ENCODE data around the gene PPP1R8.
"Not testable (repeated sequence)": the region's sequence is repeated elsewhere in the genome, so short reads cannot be mapped to it uniquely, and the experiment has no call there.

Gene PPP1R8

DNA sequence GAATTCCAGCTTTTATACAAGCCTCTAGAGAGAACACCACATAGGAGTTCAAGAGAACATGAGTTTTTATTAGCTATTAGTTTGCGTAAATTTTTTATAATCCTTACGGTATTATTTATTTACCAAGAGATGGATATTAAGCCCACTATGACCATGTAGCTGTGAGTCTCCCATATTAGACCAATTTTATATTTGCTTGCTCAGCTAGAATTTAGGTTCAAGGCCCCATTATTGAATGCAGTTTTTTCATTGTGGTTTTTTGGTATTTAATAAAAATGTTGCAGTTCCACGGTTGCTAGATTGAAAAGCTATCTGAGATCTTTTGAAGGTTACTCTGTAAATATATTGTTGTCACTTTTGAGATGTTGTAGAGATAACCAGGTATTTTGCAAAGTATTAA lies 2.9 kb downstream of the PPP1R8 start:
- no peak for DNase-seq

DNA sequence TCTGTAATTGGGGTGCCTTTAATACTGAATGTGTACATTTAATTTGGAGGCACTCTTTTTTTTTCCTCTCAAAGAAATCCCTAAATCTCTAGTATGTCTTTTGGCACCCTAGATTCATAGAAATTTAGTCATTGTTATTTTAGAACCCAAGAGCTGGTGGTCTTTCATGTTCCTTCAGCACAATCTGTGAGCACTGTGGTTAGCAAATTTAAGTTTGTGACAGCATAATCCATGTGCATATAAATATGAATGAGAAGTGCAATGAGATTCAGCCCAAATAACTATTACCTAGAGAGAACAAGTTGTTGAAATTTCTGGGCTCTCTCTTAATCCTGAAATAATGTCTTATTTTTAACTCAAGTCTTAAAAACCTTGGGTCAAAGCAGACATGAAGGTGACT lies 4.5 kb downstream of the PPP1R8 start:
- no peak for DNase-seq

DNA sequence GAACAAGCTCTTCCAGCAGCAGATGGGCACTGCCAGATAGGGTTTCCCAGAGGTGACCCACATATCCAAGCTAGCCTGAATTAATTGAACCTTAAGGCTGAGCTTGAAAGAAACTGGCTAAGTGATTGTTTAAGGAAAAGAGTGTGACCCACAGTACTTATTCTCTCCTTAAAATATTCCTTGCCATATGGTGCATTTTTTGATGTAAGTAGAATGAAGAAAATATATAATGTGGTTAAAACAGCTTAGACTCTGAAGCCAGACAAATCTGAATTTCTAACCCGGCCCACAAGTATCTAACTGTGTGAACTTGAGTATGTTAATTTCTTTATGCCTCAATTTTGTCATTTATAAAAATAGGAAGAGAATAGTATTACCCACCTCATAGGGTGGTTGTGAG lies 4.9 kb downstream of the PPP1R8 start:
- no peak for DNase-seq

DNA sequence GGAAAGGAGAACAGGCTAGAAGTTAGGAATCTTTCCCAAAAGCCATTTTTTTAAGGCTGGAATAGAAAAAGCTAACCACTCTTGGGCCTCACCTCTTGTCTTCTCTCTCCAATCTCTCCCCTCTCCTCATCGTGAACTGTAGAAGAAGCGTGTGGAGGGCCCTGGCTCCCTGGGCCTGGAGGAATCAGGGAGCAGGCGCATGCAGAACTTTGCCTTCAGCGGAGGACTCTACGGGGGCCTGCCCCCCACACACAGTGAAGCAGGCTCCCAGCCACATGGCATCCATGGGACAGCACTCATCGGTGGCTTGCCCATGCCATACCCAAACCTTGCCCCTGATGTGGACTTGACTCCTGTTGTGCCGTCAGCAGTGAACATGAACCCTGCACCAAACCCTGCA lies 19.4 kb downstream of the PPP1R8 start:
- DNase-seq, result no peak

DNA sequence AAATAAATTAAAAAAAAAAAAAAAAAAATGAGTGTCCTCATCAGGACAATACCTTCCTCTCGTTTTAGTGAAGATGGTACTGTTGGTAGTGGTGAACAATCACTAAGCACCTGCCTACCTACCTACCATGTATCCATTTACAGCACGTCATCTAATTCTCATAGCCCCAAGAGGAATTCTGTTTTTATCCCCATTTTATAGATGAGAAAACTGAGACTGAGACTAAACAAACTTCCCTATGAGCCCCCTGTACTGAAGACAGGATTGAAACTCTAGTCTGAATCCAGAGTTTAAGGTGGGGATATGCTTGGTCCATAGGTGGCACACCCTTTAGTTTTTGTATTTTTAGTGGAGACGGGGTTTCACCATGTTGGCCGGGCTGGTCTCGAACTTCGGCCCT lies 24.5 kb downstream of the PPP1R8 start:
- no peak for DNase-seq

DNA sequence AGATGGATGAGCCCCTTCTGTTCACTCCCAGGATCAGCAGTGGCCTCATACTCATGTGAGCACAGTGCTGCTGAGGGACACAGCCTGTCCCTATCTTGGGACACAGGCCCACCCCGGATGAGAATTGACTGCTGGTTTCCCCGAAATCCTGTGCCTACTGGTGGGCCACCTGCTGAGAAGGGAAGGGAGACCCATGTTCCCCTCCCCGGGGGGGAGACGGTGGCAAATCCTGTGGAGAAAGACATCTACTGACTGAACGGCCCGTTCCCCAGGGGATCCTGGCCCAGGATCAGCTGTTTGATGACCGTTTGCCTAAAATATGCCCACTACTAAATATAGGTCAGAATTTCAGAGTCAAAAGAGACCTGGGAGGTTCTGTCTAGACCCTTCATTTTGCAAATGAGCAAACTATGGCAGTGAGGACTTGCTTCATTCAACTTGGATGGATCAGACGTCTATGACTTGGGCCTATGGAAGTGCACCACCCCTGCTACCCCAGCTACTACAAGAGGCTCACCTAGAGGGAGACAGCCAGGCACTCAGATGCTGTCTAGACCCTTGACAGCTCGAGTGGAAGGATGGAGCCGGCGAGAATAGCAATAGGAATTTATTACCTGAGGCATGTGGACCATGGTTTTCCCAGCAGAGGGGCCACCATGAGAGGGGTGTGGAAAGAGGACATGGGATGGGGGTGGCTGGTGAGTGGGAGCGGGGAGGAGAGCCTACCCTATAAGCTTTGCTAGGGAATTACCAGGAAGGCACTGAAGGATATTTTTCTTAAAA lies 26.2 kb downstream of the PPP1R8 start:
- DNase-seq, result no peak

DNA sequence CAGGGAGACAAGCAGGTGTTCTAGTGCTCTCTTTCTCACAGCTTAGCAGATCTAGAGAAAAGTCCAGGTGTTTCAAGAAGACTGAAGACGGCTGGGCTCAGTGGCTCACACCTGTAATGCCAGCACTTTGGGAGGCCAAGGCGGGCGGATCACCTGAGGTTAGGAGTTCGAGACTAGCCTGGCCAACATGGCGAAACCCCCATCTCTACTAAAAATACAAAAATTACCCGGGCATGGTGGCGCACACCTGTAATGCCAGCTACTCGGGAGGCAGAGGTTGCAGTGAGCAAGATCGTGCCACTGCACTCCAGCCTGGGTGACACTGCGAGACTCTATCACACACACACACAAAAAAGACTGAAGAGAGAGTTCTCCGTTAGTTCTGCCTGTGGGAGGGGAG lies 27.0 kb downstream of the PPP1R8 start:
- not testable (repeated sequence) for DNase-seq

DNA sequence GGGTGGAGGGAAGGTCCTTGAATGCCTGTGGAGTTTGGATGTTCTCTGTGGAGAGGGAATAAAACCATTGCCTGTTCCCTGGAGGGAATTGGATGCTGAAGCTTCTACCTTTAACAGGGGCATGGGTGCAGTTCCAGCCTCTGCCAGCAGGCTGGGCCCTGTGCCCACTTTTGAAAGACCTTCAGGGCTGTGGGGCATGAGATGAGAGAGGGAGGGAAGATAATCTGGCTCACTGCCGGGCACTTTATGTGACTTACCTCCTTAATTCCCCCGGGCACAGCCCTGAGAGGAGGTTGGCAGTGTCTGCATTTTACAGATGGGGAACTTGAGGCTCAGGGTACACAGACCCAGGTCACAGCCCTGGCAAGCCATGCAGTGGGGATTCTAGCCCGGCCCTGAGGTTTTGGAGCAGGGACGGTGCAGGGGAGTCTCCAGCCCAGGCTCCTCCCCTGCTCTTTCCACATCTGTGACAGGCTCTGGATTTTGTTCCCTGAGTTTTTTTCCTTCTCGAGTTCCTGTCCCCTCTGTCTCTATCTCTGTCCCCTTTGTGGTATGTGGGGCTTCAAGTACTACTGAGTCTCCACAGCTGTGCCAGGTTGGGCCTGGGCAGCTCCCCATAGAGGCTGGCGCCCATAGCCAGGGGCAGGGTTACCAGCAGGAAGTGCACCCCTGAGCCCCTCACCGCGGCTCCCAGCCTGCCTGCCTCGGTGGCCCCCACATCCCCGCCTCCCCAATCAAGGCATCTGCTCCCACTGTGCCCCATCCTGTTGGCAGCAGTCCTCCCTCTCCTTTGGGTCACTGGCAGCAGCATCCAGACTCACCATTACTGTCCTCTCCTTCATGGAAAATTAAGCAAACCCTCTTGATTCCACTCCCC lies 27.7 kb downstream of the PPP1R8 start:
- peak; percentile 88 for DNase-seq

DNA sequence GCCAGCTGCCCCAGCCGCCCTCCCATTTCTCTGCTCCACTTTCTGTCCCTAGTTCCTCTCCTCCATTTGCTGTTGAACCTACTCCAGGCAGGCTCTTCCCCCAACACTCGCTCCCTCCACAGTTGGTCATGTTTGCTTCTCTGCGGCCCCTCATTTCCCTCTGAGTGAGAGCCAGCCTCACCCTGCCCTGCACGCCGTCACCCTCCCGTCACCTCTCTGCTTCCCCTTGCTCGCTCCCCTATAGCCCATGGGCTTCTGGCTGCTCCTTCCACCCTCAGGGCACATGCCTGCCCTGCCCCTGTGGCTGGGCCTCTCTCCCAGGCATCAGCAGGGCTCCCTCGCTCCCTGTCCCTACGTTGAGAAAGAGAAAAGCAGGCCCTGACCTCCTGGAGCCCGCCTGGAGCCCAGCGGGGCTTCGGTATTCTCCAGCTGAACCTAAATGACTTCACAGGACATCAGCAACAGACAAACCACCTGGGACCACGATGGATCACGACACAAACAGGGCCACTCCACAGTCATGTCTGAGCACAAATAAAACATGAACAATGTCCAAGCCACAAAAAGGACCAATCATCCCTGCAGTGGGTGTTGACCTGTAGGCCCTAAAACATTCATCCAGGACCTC lies 28.5 kb downstream of the PPP1R8 start:
- DNase-seq, result no peak

DNA sequence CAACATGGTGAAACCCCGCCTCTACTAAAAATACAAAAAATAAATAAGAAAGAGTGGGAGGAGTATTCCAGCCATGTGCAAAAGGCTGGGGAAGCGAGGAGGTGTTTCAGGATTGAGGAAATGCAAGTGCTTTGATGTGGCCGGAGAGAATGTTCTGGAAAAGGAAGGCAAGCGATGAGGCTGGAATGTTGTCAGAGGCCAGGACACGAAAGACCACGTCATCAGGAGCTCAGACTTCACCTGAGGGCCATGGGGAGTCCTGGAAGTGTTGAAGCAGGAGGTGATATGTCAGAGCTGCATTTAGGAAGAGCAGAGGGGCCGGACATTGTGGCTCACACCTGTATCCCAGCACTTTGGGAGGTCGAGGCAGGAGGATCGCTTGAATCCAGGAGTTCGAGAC lies 30.9 kb downstream of the PPP1R8 start:
- DNase-seq, result no peak

DNA sequence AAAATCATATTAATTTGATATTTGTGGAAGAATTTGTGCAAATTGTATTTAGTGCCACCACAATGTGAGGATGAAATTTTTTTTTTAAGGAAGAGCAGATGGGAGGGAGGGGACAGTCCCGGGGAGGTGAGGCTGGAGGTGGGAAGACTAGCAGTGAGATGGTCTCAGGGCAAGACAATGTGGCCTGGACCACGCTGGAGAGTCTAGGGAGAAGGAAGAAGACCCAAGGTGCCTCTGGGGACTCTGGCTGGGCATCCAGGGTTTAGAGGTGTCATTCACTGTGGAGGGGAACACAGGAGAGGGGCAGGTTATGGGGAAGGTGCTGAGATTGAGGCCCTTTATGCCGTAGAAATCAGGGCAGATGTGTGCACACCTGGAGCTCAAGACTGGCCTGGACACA lies 31.4 kb downstream of the PPP1R8 start:
- DNase-seq, result no peak

DNA sequence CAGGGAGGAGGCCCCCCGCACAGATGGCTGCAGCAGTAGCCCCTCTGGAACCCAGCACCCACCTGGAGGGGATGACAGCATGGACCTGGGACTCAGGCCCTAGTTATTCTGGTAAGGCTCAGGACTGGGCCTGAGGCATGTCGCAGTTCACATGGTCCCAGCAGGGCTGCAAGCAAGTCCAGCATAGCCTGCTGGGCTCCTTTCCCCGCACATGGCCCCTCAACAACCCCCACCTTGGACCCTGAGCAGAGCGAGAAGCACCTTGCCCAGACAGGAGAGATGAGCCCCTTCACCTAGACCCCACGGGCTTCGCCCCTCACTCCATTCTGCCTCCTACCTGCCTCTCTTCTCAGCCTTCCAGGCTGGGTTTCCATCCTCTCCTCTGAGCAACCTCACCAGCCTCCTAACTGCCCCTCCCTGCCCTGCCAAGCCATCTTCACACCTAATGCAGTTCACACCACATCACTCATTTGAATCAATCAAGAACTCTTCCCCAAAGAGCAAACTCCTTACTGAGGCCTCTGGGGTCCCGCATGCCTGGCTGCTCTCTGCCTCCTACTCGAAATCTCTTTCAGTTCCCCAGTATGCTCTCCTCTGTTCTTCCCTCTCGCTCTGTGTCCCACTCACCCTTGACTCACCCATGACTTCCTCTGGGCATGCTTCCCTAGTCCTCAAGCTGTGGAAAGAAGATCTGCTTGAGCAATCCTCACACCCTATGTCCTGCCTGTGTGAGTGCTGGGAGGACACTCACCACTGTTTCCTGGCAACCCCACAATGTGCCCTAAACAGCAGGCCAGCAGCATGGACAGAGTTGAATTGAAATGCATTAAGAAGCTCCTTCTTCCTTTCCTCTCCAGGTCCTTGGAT lies 32.3 kb downstream of the PPP1R8 start:
- peak; percentile 40 for DNase-seq

DNA sequence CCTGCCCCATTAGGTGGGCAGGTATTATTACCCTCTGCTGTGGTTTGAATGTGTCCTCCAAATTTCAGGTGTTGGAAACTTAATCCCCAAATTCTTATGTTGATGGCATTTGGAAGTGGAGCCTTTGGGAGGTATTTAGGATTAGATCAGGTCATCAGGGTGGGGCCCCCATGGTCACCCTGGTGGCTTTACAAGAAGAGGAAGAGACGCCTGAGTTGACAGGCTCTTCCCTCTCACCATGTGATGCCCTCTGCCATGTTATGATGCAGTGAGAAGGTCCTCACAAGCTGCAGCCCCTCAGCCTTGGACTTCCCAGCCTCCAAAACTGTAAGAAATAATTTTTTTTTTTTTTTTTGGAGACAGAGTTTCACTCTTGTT lies 32.9 kb downstream of the PPP1R8 start:
- no peak for DNase-seq

DNA sequence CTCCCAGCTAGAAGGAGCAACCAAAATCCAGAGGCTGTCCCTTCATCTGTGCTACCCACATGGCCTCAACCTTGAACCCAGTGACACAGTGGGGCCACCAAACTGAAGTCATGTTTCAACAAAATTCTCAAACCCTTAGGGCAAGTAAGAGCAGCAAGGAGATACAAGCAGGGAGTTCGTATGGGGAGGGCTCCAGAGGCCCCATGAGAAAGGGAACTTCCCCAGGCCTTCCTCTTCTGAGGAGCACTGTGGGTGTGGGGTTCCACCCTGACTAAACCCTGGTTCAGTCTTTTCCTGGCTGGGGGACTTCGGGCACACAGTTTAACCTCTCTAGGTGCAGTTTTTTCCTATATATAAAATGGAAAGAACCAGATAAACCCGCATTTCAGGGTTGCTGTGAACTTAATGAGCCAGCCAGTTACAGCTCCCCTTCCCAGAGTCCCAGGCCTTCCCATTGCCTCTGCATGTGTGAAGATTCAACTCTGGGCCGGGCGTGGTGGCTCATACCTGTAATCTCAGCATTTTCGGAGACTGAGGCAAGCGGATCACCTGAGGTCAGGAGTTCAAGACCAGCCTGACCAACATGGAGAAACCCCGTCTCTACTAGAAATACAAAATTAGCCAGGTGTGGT lies 33.8 kb downstream of the PPP1R8 start:
- DNase-seq, result peak; percentile 45

DNA sequence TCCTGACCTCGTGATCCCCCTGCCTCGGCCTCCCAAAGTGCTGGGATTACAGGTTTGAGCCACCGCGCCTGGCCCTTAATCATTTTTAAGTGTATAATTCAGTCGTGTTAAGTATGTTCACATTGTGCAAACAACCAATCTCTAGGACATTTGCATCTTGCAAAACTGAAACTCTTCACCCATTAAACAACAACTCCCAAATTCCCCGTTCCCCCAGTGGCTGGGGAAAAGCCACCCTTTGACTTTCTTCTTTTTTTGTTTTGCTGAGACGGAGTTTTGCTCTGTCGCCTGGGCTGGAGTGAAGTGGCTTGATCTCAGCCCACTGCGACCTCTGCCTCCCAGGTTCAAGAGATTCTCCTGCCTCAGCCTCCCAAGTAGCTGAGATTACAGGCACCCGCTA lies 35.2 kb downstream of the PPP1R8 start:
- DNase-seq, result no peak

DNA sequence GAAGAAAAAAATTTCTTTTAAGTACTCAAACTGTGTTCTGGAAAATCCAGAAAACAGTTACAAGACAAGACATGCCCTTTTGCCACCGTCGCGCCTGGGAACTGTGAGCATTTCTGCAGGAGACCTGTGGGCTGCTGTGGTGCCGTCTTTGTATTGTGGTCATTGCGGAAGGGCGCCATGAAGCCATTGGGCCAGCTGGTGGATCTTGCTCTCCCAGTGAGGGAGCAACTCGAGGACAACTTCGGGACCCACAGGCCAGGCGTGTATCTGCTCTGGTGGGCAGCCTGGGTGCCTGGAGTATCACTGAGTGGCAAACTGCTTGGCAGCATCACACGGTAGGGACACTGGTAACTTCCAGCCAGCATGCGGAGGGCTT lies 38.0 kb downstream of the PPP1R8 start:
- no peak for DNase-seq

DNA sequence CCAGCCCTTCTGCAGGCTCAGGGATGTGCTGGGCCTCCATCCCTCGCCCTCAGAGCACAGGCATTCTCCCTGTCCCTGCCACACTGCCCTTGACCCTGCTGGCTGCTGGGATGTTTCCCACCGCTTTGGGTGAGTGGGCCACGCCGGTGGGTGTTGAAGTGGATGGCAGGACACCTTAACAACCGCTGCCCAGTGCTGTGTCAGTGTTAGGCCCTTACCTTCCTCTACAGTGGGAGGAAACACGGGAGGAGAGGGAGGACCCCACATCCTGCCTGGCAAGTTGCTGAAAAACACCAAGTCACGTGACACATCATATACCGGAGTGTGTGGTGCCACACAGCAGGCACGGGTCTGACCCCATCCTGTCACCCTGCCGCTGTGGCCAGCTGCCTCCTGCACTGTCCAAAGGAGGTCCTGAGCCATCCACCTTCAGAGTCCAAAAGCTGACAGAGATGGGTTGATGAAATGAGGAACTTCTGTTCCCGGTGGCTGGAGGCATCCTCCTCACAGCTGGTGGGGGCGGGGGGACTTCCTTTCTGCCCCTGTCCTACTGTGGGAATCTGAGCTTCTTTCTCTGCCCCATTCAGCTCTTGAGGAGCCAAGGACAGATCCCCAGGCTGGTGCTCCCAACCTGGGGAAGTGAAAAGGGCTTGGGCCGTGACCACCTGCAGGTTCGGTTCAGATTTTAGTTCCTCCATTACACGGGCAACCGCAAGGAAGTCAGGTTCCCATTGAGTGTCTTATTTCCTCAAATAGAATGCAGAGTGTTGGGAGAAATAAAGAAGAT lies 38.5 kb downstream of the PPP1R8 start:
- peak; percentile 81 for DNase-seq

DNA sequence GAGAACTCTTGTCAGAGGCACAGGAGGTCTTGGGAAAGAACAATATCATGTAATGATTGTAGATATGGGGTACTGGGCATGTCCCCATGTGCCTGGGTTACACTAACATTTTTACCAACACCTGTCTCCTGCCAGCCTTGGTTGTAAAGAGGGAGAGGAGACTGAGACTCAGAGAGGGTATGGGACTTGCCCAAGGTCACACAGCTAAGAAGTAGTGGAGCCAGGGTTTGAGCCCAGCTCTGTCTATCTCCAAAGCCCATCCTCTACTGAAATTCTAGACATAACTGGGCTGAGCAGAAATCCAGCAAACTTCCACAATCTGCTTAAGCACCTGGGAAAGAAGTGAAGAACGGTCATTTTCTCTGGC lies 39.1 kb downstream of the PPP1R8 start:
- no peak for DNase-seq

DNA sequence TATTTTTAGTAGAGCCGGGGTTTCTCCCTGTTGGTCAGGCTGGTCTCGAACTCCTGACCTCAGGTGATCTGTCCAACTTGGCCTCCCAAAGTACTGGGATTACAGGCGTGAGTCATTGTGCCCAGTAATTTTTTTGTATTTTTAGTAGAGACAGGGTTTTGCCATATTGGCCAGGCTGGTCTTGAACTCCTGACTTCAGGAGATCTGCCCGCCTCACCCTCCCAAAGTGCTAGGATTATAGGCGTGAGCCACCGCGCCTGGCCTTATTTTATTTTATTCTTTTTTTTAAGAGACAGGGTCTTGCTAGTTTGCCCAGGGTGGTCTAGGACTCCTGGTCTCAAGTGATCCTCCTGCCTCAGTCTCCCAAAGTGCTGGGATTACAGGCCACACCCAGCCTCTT lies 40.5 kb downstream of the PPP1R8 start:
- DNase-seq, result not testable (repeated sequence)

DNA sequence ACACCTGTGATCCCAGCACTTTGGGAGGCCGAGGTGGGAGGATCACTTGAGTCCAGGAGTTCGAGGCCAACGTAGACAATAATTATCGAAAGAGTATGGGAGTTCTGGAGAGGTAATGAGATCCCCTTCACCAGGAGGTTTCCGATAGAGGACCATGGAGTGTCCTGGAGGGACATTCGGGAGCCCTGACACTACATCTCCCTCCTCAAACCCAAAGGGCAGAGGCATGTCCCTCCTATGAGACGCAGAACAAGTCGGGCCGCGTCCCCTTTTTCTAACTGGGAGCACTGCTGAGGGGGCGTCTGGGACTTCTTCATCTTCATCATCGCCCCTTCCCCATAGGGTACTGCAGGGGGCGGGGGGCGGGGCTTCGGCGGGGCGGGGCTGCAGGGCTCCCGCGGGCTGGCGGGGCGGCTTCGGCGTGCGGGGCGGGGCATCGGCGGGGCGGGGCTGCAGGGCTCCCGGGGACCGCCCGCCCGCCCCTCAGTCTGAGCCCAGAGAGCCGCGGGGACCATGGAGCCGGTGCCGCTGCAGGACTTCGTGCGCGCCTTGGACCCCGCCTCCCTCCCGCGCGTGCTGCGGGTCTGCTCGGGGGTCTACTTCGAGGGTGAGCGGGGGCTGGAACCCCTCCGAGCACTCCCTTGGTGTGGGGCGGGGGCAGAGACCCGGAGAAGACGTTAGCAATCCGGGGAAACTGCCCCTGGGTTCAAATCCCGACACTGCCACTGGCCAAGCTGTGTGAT lies 41.6 kb downstream of the PPP1R8 start, which contains the start of gene THEMIS2:
Gene THEMIS2, plus strand, starts transcription at position 486 of the 743 bp plus-strand sequence. Its CDS starts 28 bp downstream, at position 514.
- DNase-seq, result peak; percentile 84
